Left renal pelvis (tissue), 4 donors: Measurements from ENCODE around the gene CDH15. TPM values are rescaled to one million over a fixed set of nuclear protein-coding genes. Genes with fewer than 3 reads are reported as not detected.
"Not testable (repeated sequence)": the region's sequence is repeated elsewhere in the genome, so short reads cannot be mapped to it uniquely, and the experiment has no call there.

Experiments used
- DNase-seq, 4 donors: peaks; one replicate each; pipeline ENCODE4 v3.0.0-alpha.2; 2013; ENCODE audit warnings: low read depth in 4 of 4, low spot score in 3 of 4
- polyA plus RNA-seq, 4 donors: library from polyadenylated mRNA; unstranded; fragments of 120-200 nt; gene quantifications; one replicate each; pipeline ENCODE4 v1.2.1, GENCODE V29; 2013; ENCODE audit not compliant: insufficient read length in 4 of 4

Gene CDH15
- polyA plus RNA-seq, 4 donors, result 1.5 to 3.5 (median 2.2) TPM

DNA sequence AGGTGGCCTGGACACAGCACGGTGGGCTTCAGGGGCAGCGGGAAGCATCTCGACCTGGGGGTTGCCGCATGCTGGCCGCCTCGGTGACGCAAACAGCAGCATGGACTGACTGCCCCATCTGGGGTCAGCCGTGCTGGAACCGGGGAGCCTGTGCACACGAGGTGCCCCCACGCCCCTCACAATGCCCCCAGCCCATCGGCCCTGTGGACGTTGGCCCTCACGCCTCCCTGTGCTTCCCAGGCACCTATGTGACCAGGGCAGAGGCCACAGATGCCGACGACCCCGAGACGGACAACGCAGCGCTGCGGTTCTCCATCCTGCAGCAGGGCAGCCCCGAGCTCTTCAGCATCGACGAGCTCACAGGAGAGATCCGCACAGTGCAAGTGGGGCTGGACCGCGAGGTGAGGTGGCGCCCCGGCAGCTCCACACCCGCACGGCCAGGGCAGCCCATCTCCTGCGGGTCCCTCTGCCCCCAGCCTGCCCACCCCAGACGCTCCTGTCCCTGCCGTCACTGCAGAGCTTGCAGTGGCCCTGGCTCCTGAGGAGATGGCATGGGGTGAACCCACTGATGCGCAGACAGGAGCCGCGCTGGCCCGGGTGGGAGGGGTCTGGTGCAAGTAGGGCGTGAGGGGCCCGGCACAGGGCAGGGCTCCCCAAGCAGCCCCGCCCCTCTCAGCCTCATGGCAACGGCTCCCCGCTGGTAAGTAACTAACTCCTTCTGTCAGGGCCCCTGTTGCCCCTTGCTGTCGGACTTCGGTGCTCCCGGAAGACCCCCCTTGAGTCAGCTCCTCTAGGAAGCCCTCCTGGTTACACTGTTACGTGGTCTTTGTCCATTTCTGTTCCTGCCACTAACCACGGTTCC lies 13.6 kb downstream of the CDH15 start:
- DNase-seq, result no peak

DNA sequence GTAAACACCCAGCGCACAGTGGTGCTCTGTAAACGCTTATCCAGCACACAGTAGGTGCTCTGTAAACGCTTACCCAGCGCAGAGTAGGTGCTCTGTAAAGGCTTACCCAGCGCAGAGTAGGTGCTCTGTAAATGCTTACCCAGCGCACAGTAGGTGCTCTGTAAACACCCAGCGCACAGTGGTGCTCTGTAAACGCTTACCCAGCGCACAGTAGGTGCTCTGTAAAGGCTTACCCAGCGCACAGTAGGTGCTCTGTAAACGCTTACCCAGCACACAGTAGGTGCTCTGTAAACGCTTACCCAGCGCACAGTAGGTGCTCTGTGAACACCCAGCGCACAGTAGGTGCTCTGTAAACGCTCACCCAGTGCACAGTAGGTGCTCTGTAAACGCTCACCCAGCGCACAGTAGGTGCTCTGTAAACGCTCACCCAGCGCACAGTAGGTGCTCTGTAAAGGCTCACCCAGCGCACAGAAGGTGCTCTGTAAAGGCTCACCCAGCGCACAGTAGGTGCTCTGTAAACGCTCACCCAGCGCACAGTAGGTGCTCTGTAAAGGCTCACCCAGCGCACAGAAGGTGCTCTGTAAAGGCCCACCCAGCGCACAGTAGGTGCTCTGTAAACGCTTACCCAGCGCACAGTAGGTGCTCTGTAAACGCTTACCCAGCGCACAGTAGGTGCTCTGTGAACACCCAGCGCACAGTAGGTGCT lies 14.5 kb downstream of the CDH15 start:
- DNase-seq, result not testable (repeated sequence)

DNA sequence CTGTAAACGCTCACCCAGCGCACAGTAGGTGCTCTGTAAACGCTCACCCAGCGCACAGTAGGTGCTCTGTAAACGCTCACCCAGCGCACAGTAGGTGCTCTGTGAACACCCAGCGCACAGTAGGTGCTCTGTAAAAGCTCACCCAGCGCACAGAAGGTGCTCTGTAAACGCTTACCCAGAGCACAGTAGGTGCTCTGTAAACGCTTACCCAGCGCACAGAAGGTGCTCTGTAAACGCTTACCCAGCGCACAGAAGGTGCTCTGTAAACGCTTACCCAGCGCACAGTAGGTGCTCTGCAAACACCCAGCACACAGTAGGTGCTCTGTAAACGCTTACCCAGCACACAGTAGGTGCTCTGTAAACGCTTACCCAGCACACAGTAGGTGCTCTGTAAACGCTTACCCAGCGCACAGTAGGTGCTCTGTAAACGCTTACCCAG lies 15.1 kb downstream of the CDH15 start:
- not testable (repeated sequence) for DNase-seq

DNA sequence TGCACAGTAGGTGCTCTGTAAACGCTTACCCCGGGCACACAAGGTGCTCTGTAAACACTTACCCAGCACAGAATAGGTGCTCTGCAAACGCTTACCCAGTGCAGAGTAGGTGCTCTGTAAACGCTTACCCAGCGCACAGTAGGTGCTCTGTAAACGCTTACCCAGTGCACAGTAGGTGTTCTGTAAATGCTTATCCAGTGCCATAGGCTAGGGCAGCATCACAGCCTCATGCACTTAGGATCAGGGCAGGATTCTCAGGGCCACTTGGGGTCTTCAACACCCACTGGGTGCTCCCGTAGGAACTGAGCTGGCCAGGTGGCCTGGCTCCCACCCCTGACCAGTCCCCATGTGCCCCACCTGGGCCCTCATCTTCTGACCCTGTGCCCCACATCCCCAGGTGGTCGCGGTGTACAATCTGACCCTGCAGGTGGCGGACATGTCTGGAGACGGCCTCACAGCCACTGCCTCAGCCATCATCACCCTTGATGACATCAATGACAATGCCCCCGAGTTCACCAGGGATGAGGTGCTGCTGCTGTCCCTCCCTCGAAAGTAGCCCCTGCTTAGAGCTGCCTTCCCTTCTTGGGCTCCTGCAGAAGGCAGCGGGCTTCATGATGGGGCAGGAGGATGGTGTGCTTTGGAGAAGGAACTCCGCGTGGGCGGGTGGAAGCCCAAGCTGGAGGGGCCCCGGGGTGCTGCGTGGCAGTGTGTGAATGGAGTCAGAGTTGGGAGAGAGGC lies 15.7 kb downstream of the CDH15 start:
- no peak for DNase-seq

DNA sequence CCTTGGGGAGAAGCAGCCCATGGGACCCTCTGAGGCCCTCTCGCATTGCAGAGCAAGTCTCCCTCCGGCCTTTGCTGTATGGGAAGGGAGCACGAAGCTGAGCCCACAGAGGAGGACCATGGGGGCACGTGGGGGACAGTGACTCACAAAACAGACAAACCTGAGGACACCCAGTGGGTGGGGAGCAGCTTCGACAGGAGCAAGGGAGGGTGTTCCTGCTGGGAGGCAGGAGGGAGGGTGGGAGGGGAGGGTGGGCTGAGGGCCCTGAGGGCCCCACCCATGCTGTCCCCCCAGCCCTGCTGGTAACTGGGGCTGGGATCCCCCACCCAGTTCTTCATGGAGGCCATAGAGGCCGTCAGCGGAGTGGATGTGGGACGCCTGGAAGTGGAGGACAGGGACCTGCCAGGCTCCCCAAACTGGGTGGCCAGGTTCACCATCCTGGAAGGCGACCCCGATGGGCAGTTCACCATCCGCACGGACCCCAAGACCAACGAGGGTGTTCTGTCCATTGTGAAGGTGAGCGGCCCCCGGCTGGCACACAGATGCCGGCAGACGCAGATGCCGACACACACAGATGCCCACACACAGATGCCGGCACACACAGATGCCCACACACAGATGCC lies 16.3 kb downstream of the CDH15 start:
- no peak for DNase-seq

DNA sequence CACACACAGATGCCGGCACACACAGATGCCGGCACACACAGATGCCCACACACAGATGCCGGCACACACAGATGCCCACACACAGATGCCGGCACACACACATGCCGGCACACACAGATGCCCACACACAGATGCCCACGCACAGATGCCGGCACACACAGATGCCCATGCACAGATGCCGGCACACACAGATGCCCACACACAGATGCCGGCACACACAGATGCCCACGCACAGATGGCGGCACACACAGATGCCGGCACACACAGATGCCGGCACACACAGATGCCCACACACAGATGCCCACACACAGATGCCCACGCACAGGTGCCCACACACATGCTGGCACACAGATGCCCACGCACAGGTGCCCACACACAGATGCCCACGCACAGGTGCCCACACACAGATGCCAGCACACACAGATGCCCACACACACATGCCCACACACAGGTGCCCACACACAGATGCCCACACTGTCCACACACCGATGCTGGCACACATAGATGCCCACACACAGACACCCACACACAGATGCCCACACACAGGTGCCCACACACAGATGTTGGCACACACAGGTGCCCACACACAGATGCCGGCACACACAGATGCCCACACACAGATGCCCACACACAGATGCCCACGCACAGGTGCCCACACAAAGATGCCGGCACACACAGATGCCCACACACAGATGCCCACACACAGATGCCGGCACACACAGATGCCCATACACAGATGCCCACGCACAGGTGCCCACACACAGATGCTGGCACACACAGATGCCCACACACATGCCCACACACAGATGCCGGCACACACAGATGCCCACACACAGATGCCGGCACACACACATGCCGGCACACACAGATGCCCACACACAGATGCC lies 17.2 kb downstream of the CDH15 start:
- DNase-seq, result not testable (repeated sequence)

DNA sequence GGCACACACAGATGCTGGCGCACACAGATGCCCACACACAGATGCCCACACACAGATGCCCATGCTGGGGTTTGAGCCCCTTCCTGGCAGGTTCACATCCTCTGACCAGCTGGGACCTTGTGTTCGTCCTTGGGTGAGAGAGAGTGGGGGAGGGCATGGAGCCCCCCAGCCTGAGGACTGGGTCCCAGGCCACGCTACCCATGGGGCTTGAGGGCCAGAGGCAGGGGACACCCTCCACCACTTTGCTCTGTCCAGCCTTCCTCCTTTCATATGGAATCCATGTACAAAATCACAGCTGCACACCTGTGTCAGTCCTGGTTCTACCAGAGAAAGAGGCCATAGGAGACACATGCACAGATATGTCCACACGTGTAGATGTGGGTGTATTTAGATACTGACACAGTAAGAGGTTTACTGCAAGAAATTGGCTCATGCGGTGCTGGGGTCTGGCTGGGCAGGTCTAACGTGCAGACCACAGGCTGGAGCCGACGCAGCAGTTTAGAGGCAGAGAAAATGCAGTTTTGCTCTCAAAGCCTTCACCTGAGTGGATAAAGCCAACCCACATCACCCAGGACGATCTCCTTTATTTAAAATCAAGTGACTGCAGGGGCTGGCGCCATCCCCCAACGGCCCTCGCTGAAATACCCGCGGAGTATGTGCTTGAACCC lies 17.9 kb downstream of the CDH15 start:
- no peak for DNase-seq

DNA sequence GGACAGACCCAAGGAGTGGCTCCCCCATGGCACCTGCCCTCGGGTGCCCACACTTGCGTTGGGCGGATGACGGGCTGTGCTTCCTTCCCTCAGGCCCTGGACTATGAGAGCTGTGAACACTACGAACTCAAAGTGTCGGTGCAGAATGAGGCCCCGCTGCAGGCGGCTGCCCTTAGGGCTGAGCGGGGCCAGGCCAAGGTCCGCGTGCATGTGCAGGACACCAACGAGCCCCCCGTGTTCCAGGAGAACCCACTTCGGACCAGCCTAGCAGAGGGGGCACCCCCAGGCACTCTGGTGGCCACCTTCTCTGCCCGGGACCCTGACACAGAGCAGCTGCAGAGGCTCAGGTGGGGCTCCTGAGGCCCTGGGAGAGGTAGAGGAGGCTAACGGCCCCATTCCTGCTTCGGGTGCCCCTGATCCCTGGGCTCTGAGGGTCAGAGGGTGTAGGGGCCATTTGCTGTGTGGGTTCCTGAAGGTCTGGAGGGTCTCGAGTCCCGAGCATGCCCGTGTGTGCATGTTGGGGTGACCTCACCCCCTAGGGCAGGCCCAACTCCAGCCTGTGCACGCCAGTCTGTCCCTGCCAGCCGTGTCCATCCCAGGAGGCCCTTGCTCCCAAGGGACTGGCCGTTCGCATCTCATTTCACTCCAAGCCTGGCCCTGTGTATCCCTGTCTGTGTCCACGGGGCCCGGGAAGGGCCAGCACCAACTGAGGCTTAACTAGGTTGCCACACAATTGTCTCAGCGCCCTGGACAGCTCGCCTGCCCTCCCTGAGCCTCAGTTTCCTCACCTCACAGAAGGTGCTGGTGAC lies 18.8 kb downstream of the CDH15 start:
- no peak for DNase-seq

DNA sequence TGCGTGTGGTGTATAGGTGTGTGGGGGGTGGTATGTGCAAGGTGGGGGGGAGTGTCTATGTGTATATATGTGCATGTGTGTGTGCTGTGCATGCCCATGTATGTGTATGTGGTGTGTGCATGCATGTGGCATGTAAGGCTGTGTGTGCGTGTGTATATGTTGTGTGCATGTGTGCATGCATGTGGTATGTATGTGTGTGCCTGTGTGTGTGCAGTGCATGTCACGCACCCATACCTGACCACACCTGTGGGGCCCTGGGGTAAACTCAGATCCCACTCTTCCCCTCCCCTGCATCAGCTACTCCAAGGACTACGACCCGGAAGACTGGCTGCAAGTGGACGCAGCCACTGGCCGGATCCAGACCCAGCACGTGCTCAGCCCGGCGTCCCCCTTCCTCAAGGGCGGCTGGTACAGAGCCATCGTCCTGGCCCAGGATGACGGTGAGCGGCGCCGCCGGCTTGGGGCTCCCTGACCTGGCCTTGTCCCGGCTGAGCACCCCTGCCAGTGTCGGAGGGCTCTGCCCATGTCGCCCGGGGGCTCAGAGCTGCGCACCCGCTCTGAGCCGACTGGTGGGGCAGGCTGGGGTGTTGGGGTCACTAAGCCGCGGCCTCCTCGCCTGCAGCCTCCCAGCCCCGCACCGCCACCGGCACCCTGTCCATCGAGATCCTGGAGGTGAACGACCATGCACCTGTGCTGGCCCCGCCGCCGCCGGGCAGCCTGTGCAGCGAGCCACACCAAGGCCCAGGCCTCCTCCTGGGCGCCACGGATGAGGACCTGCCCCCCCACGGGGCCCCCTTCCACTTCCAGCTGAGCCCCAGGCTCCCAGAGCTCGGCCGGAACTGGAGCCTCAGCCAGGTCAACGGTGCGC lies 19.7 kb downstream of the CDH15 start:
- no peak for DNase-seq

DNA sequence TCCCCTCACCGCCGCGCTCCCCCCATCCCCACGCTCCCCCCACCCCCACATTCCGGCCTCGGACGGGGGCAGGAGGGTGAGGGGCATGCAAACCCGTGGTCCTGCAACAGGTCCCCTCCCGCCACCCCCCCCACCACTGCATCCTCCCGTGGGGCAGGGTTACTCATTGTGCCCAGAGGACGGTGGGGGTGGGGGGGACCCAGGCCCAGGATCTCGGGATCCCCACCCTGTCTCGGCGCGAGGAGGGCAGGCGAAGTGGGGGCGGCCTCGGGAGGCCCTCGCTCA lies 20.3 kb downstream of the CDH15 start:
- no peak for DNase-seq

DNA sequence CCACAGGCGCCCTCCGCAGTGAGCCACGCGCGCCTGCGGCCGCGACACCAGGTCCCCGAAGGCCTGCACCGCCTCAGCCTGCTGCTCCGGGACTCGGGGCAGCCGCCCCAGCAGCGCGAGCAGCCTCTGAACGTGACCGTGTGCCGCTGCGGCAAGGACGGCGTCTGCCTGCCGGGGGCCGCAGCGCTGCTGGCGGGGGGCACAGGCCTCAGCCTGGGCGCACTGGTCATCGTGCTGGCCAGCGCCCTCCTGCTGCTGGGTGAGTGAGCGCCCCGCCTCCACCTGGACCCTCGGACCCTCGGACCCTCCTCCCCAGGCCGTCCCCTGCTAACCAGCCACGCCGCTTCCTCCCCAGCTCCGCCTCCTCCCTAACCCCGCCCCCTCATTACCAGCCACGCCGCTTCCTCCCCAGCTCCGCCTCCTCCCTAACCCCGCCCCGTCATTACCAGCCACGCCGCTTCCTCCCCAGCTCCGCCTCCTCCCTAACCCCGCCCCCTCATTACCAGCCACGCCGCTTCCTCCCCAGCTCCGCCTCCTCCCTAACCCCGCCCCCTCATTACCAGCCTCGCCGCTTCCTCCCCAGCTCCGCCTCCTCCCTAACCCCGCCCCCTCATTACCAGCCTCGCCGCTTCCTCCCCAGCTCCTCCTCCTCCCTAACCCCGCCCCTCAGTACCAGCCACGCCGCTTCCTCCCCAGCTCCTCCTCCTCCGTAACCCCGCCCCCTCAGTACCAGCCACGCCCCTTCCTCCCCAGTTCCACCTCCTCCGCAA lies 20.8 kb downstream of the CDH15 start:
- not testable (repeated sequence) for DNase-seq

DNA sequence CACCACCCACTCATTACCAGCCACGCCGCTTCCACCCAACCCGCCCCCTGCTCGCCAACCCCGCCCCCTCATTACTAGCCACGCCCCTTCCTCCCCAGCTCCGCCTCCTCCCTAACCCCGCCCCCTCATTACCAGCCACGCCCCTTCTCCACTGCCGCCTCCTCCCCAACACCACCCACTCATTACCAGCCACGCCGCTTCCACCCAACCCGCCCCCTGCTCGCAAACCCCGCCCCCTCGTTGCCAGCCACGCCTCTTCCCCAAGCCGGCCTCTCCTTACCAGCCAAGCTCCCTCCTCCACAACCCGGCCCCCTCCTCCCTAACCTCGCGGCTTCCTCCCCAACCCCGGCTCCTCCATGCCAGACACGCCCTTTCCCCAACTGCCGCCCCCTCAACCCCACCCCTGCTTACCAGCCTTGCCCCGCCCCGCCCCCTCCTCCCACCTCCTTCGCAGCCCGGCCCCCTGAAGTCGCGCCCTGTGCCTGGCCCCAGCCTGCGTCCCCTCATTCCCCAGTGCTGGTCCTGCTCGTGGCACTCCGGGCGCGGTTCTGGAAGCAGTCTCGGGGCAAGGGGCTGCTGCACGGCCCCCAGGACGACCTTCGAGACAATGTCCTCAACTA lies 21.5 kb downstream of the CDH15 start:
- no peak for DNase-seq

DNA sequence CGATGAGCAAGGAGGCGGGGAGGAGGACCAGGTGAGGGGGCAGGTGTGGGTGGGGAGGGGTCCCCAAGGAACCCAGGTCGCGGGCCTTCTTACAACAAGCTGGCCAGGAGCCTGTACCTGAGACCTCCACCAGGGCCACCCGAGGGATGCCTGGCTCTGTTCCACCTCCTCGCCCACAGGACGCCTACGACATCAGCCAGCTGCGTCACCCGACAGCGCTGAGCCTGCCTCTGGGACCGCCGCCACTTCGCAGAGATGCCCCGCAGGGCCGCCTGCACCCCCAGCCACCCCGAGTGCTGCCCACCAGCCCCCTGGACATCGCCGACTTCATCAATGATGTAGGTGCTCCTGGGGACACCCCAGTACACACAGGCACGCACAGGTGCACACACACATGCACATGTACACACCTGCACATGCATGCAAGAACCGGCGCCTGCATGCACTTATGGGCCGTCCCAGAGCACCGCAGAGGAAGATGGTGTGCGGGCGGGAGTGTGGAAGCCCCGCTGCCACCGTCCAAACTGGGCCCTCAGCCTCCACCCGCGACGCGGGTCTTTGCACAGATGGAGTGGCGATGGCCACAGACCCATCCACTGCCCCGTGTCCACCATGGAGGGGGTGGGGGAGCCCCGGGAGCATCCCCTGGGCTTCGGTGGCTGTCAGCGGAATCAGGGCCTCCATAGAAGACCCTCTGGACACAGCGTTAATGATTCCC lies 22.2 kb downstream of the CDH15 start:
- no peak for DNase-seq

DNA sequence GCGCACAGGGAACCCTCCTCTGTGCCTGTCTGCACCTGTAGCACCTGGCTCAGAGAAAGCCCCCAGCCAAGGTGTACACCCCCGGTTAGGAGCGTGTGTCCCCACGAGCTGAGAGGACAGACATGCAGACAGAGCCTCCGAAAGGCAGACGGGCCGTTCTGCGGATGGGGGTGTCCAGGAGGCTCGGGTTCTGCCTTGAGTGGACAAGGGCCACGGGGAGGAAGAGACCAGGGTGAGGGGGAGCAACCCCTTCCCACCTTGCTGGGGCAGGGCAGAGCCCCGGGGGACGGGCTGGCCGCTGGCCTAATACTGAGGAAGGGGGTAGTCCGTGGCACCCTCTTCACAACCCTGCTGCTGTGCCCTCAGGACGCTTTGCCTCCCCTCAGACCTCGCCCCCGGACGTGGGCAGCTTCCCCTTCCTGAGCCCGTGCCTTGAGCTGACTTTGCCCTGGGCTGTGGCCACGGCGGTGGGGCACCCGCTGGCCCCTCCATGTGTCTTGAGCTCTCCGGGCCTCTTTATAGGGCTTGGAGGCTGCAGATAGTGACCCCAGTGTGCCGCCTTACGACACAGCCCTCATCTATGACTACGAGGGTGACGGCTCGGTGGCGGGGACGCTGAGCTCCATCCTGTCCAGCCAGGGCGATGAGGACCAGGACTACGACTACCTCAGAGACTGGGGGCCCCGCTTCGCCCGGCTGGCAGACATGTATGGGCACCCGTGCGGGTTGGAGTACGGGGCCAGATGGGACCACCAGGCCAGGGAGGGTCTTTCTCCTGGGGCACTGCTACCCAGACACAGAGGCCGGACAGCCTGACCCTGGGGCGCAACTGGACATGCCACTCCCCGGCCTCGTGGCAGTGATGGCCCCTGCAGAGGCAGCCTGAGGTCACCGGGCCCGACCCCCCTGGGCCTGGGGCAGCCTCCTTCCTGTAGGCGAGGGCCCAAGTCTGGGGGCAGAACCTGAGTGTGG lies 23.1 kb downstream of the CDH15 start:
- DNase-seq, result no peak
